Common myeloid progenitor, CD34-positive (primary cell): ENCODE data around the gene ZNRF4.

Experiments
- CTCF ChIA-PET: fragments of 350-600 bp; sonication (Branson Sonifier 250); formaldehyde crosslinking; loops from one replicate; lab custom pipeline; 2021; ENCODE audit warnings: antibody characterized with exemption; lab: Charles Lee
- POLR2A ChIA-PET: fragments of 350-600 bp; sonication (Branson Sonifier 250); formaldehyde crosslinking; loops from one replicate; lab custom pipeline; 2021; ENCODE audit warnings: antibody characterized with exemption; lab: Charles Lee
- DNase-seq, 3 donors: peaks; one replicate each; pipeline versions ENCODE4 v3.0.0 to v3.0.0-alpha.2; 2013
- H3K27ac ChIP-seq, 2 experiments: 1 replicate in 1 of 2; 2 replicates in 1 of 2; pipeline ENCODE4 v1.7.0; 2013; ENCODE audit warnings: inconsistent platforms in 2 of 2, low read length in 2 of 2, mild to moderate bottlenecking in 2 of 2, low read depth in 1 of 2, moderate library complexity in 1 of 2; ENCODE audit not compliant: severe bottlenecking in 2 of 2, insufficient read depth in 1 of 2, poor library complexity in 1 of 2
- H3K27me3 ChIP-seq, 5 experiments: replicated peaks in 2 of 5; 1 replicate in 3 of 5; 2 replicates in 2 of 5; pipeline versions ENCODE4 v1.6.1 to v1.7.0; 2013; ENCODE audit warnings: low read length in 4 of 5, mild to moderate bottlenecking in 2 of 5, moderate library complexity in 2 of 5, inconsistent platforms in 1 of 5; ENCODE audit not compliant: insufficient read depth in 5 of 5, control insufficient read depth in 4 of 5
- H3K36me3 ChIP-seq, 4 experiments: 1 replicate in 2 of 4; 2 replicates in 2 of 4; pipeline versions ENCODE4 v1.6.1 to v1.7.0; 2013; ENCODE audit warnings: low read length in 3 of 4, control low read depth in 1 of 4, mild to moderate bottlenecking in 1 of 4; ENCODE audit not compliant: control insufficient read depth in 4 of 4, insufficient read depth in 4 of 4
- H3K4me1 ChIP-seq, 4 experiments: 1 replicate in 3 of 4; 2 replicates in 1 of 4; pipeline versions ENCODE4 v1.6.1 to v1.7.1; 2013; ENCODE audit warnings: low read length in 3 of 4, mild to moderate bottlenecking in 3 of 4, control low read depth in 1 of 4, inconsistent platforms in 1 of 4, moderate library complexity in 1 of 4; ENCODE audit not compliant: control insufficient read depth in 4 of 4, insufficient read depth in 4 of 4; ENCODE audit errors: control extremely low read depth in 1 of 4
- H3K4me3 ChIP-seq, 7 experiments: 1 replicate in 4 of 7; 2 replicates in 3 of 7; pipeline versions ENCODE4 v1.5.1 to v1.7.0; 2013; ENCODE audit warnings: mild to moderate bottlenecking in 7 of 7, low read length in 6 of 7, moderate library complexity in 6 of 7, inconsistent platforms in 2 of 7, low read depth in 2 of 7, control low read depth in 1 of 7; ENCODE audit not compliant: insufficient read depth in 4 of 7, control insufficient read depth in 1 of 7; ENCODE audit errors: extremely low read depth in 1 of 7
- H3K9me3 ChIP-seq, 5 experiments: 1 replicate in 4 of 5; 2 replicates in 1 of 5; pipeline versions ENCODE4 v1.6.1 to v1.7.1; 2013; ENCODE audit warnings: low read length in 4 of 5, mild to moderate bottlenecking in 2 of 5, inconsistent platforms in 1 of 5, low read depth in 1 of 5, moderate library complexity in 1 of 5; ENCODE audit not compliant: control insufficient read depth in 4 of 5, insufficient read depth in 2 of 5; ENCODE audit errors: control extremely low read depth in 1 of 5
- WGBS: methylation state at CpG from one replicate; pipeline ENCODE4 v1.1.5; 2013; ENCODE audit not compliant: insufficient coverage; 5-methylcytosine and 5-hydroxymethylcytosine counted together

ZNRF4 gene

DNA sequence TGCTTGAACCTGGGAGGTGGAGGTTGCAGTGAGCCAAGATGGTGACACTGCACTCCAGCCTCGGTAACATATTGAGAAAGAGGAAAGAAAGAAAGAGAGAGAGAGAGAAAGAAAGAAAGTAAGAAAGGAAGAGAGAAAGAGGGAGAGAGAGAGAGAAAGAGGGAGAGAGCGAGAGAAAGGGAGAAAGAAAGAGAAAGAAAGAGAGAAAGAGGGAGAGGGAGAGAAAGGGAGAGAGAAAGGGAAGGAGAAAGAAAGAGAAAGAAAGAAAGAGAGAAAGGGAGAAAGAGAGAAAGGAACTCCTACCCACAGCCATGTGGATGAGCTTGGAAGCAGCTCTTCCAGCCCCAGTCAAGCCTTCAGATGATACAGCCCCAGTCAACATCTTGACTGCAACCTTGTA, 46.7 kb downstream of the ZNRF4 start:
- Histone ChIP-seq H3K27me3 (peaks cover 0 to 30% (median 8%) of the 10 kb centered on the region in 5 experiments), H3K4me3 (no peak overlapping the region), H3K36me3 (no peaks in the 10 kb centered on the region), H3K9me3 (peaks cover 1 to 46% (median 22%) of the 10 kb centered on the region in 5 experiments), H3K4me1 (no peaks in the 10 kb centered on the region), H3K27ac (no peak overlapping the region)
- no peak for DNase-seq
- POLR2A ChIA-PET, result no interaction called here
- CTCF ChIA-PET, result no interaction called here
- 97% methylated on average over 2 of the region's 2 CpGs for WGBS

GRCh38 chr19:5503598-5503997, 48.4 kb downstream of the ZNRF4 start:
- ChIA-PET POLR2A (no interaction called here), CTCF (no interaction called here)
- Histone ChIP-seq H3K9me3 (peaks cover 1 to 46% (median 22%) of the 10 kb centered on the region in 5 experiments), H3K27ac (no peak overlapping the region), H3K36me3 (no peaks in the 10 kb centered on the region), H3K4me1 (no peaks in the 10 kb centered on the region), H3K4me3 (no peak overlapping the region), H3K27me3 (peaks cover 0 to 20% (median 8%) of the 10 kb centered on the region in 5 experiments)
- WGBS, result no CpG with 5 or more reads among the region's 1 CpG
- DNase-seq, result peak in 2 of 3 donors; percentile 4 to 9

GRCh38 chr19:5504114-5504513, 48.9 kb downstream of the ZNRF4 start:
- no peak overlapping the region for H3K4me3 ChIP-seq
- H3K27ac ChIP-seq, result no peak overlapping the region
- ChIA-PET POLR2A (no interaction called here), CTCF (interaction anchor here (1.2 kb wide), 1 partner anchor 62 kb away, joined by 3 read pairs; no protein-coding TSS in a partner anchor)
- H3K27me3 ChIP-seq, result peaks cover 0 to 16% (median 5%) of the 10 kb centered on the region in 5 experiments
- no peak for DNase-seq
- H3K4me1 ChIP-seq, result no peaks in the 10 kb centered on the region
- WGBS, result 35% methylated on average over 2 of the region's 2 CpGs
- no peaks in the 10 kb centered on the region for H3K36me3 ChIP-seq
- peaks cover 1 to 46% (median 22%) of the 10 kb centered on the region in 5 experiments for H3K9me3 ChIP-seq
